ENCODE results near the gene LMBRD2. TPM values are rescaled to one million over a fixed set of nuclear protein-coding genes. Genes with fewer than 3 reads are reported as not detected.

Gene LMBRD2
- polyA plus RNA-seq, 1 donor (not counting 4 experiments of a cell fraction or from before 2014, with no cell fraction given): 4.7 TPM

DNA sequence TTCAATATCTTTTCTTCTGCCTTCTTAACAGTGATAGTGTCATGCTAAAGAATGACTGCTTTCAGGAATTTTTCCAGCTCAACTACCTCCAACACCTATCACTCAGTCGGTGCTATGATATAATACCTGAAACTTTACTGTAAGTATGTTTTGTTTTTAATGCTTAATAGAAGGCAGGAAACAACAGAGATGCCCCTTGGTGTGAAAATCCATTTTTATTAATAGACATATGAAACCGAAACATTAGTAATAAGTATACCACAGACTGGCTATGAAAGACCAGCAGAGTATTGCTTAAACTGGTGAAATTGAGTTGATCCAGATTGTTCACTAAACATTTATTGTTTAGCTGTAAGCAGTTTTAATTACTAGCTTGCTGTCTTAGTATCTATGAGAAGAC is 25.5 kb upstream of the LMBRD2 start:
- H3K36me3 ChIP-seq (ENCODE audit: control insufficient read depth in 2 of 2, extremely low read depth in 1 of 2, insufficient read depth in 2 of 2, low read length in 2 of 2): peaks cover 23 to 29% of the 10 kb centered on the region in 2 experiments
- no peaks in the 10 kb centered on the region for H3K9me3 ChIP-seq (ENCODE audit: control insufficient read depth, low read depth, low read length)
- H3K27ac ChIP-seq (ENCODE audit: control insufficient read depth, insufficient read depth, low read length): no peak overlapping the region
- no peaks in the 10 kb centered on the region for H3K9me1 ChIP-seq (ENCODE audit: control insufficient read depth, extremely low read depth, insufficient read depth, low read length)
- TF ChIP-seq CTCF (optimal IDR thresholded peaks at IDR 0.05 in 1 of 3, IDR thresholded peaks at IDR 0.05 in 1 of 3, conservative IDR thresholded peaks at IDR 0.05 in 1 of 3; ENCODE audit: extremely low read depth in 1 of 3, insufficient read depth in 2 of 3, low read length in 3 of 3): no peak
- no peak for TF ChIP-seq EZH2 (IDR thresholded peaks at IDR 0.05; ENCODE audit: low read length)
- H3K27me3 ChIP-seq (ENCODE audit: control insufficient read depth, extremely low read depth, insufficient read depth, low read length): no peaks in the 10 kb centered on the region
- no peaks in the 10 kb centered on the region for H3K4me1 ChIP-seq (ENCODE audit: control insufficient read depth, extremely low read depth, insufficient read depth, low read length)
- no peaks in the 10 kb centered on the region for H3K79me2 ChIP-seq (ENCODE audit: control insufficient read depth, insufficient read depth, low read length)
- dilution Hi-C loops (cut with MboI; ENCODE audit: extremely low pct_ligation_motif_present, low sequenced_read_pairs): no loop called here
- no peak for DNase-seq (ENCODE audit: low read depth, low spot score)
- no peak overlapping the region for H2AFZ ChIP-seq (ENCODE audit: control insufficient read depth, low read length)
- no peaks in the 10 kb centered on the region for H4K20me1 ChIP-seq (ENCODE audit: control insufficient read depth, extremely low read depth, insufficient read depth, low read length)
- no peak overlapping the region for H3K4me2 ChIP-seq (ENCODE audit: control insufficient read depth, extremely low read depth, insufficient read depth, low read depth, low read length)
- FAIRE-seq: no peak
- H3K9ac ChIP-seq (ENCODE audit: control insufficient read depth, extremely low read depth, insufficient read depth, low read length): no peak overlapping the region
- no peak overlapping the region for H3K4me3 ChIP-seq (ENCODE audit: control insufficient read depth in 2 of 3, extremely low read depth in 1 of 3, insufficient read depth in 2 of 3, low read depth in 1 of 3, low read length in 3 of 3)

GRCh38 chr5:36175043-36175442 is 23.4 kb upstream of the LMBRD2 start:
- no peaks in the 10 kb centered on the region for H3K27me3 ChIP-seq (ENCODE audit: control insufficient read depth, extremely low read depth, insufficient read depth, low read length)
- FAIRE-seq: no peak
- peaks cover 29 to 31% of the 10 kb centered on the region in 2 experiments for H3K36me3 ChIP-seq (ENCODE audit: control insufficient read depth in 2 of 2, extremely low read depth in 1 of 2, insufficient read depth in 2 of 2, low read length in 2 of 2)
- no peak overlapping the region for H3K27ac ChIP-seq (ENCODE audit: control insufficient read depth, insufficient read depth, low read length)
- no peak for TF ChIP-seq EZH2 (IDR thresholded peaks at IDR 0.05; ENCODE audit: low read length)
- TF ChIP-seq CTCF (optimal IDR thresholded peaks at IDR 0.05 in 1 of 3, IDR thresholded peaks at IDR 0.05 in 1 of 3, conservative IDR thresholded peaks at IDR 0.05 in 1 of 3; ENCODE audit: extremely low read depth in 1 of 3, insufficient read depth in 2 of 3, low read length in 3 of 3): no peak
- H3K4me1 ChIP-seq (ENCODE audit: control insufficient read depth, extremely low read depth, insufficient read depth, low read length): no peaks in the 10 kb centered on the region
- no peak overlapping the region for H3K9ac ChIP-seq (ENCODE audit: control insufficient read depth, extremely low read depth, insufficient read depth, low read length)
- H3K9me3 ChIP-seq (ENCODE audit: control insufficient read depth, low read depth, low read length): no peaks in the 10 kb centered on the region
- H3K4me3 ChIP-seq (ENCODE audit: control insufficient read depth in 2 of 3, extremely low read depth in 1 of 3, insufficient read depth in 2 of 3, low read depth in 1 of 3, low read length in 3 of 3): no peak overlapping the region
- H2AFZ ChIP-seq (ENCODE audit: control insufficient read depth, low read length): no peak overlapping the region
- DNase-seq (ENCODE audit: low read depth, low spot score): no peak
- dilution Hi-C loops (cut with MboI; ENCODE audit: extremely low pct_ligation_motif_present, low sequenced_read_pairs): no loop called here
- no peak overlapping the region for H3K4me2 ChIP-seq (ENCODE audit: control insufficient read depth, extremely low read depth, insufficient read depth, low read depth, low read length)
- no peaks in the 10 kb centered on the region for H3K9me1 ChIP-seq (ENCODE audit: control insufficient read depth, extremely low read depth, insufficient read depth, low read length)
- H3K79me2 ChIP-seq (ENCODE audit: control insufficient read depth, insufficient read depth, low read length): no peaks in the 10 kb centered on the region
- no peaks in the 10 kb centered on the region for H4K20me1 ChIP-seq (ENCODE audit: control insufficient read depth, extremely low read depth, insufficient read depth, low read length)

All from keratinocyte (primary cell).